ENCODE data around the gene TLX2. TPM values are rescaled to one million over a fixed set of nuclear protein-coding genes. Genes with fewer than 3 reads are reported as not detected.

Gene TLX2
- total and polyA plus RNA-seq, 2 experiments from 2014 or later, result 0.16 to 0.21 TPM

DNA sequence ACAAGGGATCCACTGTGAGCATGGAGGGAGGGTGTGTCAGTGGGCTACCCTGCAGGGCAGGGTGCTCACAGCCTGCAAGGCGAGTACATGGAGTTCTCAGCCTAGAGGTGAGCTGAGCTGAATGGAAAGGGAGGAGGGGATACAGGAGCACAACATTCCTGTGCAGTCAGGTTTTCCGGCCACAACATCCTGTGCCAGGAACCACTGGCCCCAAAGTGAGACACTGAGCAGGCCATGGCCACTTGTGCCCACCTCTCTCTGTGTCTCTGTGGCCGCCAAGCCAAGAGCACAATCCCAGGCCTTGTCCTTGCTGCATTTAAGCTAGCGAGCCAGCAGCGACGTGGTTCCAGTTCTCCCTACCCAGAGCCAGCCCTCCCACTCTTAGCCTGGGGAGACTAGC, 46.3 kb downstream of the TLX2 start:
- Histone ChIP-seq H3K27ac (ENCODE audit: low read depth) (no peak overlapping the region), H3K4me3 (no peak overlapping the region), H2AFZ (no peak overlapping the region), H3K4me1 (ENCODE audit: insufficient read depth) (peaks cover 10% of the 10 kb centered on the region), H3K4me2 (peak overlapping the region; percentile 36; the same call in 1 of the 2 replicates), H3F3A (replicated peaks; ENCODE audit: low read depth) (no peaks in the 10 kb centered on the region), H3K36me3 (ENCODE audit: insufficient read depth) (no peaks in the 10 kb centered on the region), H3K79me2 (replicated peaks; ENCODE audit: insufficient read depth) (no peaks in the 10 kb centered on the region), H3K9me2 (ENCODE audit: insufficient read depth) (no peaks in the 10 kb centered on the region), H3K27me3 (ENCODE audit: insufficient read depth) (peaks cover 45% of the 10 kb centered on the region), H4K20me1 (replicated peaks; ENCODE audit: insufficient read depth) (no peaks in the 10 kb centered on the region; the same call in 1 of the 2 replicates)
- H3K4me1 Mint-ChIP-seq, result peaks cover 19% of the 10 kb centered on the region
- no peak overlapping the region for H3K4me3 Mint-ChIP-seq
- H3K27ac Mint-ChIP-seq, result no peak overlapping the region
- no peaks in the 10 kb centered on the region for H3K9me3 Mint-ChIP-seq
- no peaks in the 10 kb centered on the region for H3K36me3 Mint-ChIP-seq (ENCODE audit: low read depth)
- TF ChIP-seq ZNF114 (CRISPR knock-in tag; IDR thresholded peaks at IDR 0.05), result no peak
- TF ChIP-seq EZH2phosphoT487 (IDR thresholded peaks at IDR 0.05; ENCODE audit: unreplicated experiment), result no peak
- TF ChIP-seq, protein P1, sequence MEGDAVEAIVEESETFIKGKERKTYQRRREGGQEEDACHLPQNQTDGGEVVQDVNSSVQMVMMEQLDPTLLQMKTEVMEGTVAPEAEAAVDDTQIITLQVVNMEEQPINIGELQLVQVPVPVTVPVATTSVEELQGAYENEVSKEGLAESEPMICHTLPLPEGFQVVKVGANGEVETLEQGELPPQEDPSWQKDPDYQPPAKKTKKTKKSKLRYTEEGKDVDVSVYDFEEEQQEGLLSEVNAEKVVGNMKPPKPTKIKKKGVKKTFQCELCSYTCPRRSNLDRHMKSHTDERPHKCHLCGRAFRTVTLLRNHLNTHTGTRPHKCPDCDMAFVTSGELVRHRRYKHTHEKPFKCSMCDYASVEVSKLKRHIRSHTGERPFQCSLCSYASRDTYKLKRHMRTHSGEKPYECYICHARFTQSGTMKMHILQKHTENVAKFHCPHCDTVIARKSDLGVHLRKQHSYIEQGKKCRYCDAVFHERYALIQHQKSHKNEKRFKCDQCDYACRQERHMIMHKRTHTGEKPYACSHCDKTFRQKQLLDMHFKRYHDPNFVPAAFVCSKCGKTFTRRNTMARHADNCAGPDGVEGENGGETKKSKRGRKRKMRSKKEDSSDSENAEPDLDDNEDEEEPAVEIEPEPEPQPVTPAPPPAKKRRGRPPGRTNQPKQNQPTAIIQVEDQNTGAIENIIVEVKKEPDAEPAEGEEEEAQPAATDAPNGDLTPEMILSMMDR (conservative IDR thresholded peaks at IDR 0.05; ENCODE audit: low read depth in 2 of 2), result no peak
- TF ChIP-seq, protein P2, sequence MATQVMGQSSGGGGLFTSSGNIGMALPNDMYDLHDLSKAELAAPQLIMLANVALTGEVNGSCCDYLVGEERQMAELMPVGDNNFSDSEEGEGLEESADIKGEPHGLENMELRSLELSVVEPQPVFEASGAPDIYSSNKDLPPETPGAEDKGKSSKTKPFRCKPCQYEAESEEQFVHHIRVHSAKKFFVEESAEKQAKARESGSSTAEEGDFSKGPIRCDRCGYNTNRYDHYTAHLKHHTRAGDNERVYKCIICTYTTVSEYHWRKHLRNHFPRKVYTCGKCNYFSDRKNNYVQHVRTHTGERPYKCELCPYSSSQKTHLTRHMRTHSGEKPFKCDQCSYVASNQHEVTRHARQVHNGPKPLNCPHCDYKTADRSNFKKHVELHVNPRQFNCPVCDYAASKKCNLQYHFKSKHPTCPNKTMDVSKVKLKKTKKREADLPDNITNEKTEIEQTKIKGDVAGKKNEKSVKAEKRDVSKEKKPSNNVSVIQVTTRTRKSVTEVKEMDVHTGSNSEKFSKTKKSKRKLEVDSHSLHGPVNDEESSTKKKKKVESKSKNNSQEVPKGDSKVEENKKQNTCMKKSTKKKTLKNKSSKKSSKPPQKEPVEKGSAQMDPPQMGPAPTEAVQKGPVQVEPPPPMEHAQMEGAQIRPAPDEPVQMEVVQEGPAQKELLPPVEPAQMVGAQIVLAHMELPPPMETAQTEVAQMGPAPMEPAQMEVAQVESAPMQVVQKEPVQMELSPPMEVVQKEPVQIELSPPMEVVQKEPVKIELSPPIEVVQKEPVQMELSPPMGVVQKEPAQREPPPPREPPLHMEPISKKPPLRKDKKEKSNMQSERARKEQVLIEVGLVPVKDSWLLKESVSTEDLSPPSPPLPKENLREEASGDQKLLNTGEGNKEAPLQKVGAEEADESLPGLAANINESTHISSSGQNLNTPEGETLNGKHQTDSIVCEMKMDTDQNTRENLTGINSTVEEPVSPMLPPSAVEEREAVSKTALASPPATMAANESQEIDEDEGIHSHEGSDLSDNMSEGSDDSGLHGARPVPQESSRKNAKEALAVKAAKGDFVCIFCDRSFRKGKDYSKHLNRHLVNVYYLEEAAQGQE (IDR thresholded peaks at IDR 0.05; ENCODE audit: unreplicated experiment), result no peak
- no peak for TF ChIP-seq JUNB (IDR thresholded peaks at IDR 0.05; ENCODE audit: unreplicated experiment)
- TF ChIP-seq, protein P3, sequence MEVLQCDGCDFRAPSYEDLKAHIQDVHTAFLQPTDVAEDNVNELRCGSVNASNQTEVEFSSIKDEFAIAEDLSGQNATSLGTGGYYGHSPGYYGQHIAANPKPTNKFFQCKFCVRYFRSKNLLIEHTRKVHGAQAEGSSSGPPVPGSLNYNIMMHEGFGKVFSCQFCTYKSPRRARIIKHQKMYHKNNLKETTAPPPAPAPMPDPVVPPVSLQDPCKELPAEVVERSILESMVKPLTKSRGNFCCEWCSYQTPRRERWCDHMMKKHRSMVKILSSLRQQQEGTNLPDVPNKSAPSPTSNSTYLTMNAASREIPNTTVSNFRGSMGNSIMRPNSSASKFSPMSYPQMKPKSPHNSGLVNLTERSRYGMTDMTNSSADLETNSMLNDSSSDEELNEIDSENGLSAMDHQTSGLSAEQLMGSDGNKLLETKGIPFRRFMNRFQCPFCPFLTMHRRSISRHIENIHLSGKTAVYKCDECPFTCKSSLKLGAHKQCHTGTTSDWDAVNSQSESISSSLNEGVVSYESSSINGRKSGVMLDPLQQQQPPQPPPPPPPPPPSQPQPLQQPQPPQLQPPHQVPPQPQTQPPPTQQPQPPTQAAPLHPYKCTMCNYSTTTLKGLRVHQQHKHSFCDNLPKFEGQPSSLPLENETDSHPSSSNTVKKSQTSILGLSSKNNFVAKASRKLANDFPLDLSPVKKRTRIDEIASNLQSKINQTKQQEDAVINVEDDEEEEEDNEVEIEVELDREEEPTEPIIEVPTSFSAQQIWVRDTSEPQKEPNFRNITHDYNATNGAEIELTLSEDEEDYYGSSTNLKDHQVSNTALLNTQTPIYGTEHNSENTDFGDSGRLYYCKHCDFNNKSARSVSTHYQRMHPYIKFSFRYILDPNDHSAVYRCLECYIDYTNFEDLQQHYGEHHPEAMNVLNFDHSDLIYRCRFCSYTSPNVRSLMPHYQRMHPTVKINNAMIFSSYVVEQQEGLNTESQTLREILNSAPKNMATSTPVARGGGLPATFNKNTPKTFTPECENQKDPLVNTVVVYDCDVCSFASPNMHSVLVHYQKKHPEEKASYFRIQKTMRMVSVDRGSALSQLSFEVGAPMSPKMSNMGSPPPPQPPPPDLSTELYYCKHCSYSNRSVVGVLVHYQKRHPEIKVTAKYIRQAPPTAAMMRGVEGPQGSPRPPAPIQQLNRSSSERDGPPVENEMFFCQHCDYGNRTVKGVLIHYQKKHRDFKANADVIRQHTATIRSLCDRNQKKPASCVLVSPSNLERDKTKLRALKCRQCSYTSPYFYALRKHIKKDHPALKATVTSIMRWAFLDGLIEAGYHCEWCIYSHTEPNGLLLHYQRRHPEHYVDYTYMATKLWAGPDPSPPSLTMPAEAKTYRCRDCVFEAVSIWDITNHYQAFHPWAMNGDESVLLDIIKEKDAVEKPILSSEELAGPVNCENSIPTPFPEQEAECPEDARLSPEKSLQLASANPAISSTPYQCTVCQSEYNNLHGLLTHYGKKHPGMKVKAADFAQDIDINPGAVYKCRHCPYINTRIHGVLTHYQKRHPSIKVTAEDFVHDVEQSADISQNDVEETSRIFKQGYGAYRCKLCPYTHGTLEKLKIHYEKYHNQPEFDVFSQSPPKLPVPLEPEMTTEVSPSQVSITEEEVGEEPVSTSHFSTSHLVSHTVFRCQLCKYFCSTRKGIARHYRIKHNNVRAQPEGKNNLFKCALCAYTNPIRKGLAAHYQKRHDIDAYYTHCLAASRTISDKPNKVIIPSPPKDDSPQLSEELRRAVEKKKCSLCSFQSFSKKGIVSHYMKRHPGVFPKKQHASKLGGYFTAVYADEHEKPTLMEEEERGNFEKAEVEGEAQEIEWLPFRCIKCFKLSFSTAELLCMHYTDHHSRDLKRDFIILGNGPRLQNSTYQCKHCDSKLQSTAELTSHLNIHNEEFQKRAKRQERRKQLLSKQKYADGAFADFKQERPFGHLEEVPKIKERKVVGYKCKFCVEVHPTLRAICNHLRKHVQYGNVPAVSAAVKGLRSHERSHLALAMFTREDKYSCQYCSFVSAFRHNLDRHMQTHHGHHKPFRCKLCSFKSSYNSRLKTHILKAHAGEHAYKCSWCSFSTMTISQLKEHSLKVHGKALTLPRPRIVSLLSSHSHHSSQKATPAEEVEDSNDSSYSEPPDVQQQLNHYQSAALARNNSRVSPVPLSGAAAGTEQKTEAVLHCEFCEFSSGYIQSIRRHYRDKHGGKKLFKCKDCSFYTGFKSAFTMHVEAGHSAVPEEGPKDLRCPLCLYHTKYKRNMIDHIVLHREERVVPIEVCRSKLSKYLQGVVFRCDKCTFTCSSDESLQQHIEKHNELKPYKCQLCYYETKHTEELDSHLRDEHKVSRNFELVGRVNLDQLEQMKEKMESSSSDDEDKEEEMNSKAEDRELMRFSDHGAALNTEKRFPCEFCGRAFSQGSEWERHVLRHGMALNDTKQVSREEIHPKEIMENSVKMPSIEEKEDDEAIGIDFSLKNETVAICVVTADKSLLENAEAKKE (CRISPR knock-in tag; IDR thresholded peaks at IDR 0.05), result no peak
- no peak for TF ChIP-seq CREB1 (CRISPR knock-in tag; IDR thresholded peaks at IDR 0.05; ENCODE audit: low read depth)
- no peak for TF ChIP-seq EZH2 (IDR thresholded peaks at IDR 0.05; ENCODE audit: low read depth, unreplicated experiment)
- no peak for TF ChIP-seq ZNF331 (CRISPR knock-in tag; IDR thresholded peaks at IDR 0.05; ENCODE audit: low read depth)
- no peak for TF ChIP-seq STAT1 (IDR thresholded peaks at IDR 0.05; ENCODE audit: unreplicated experiment)
- no peak for TF ChIP-seq POLR2AphosphoS5 (IDR thresholded peaks at IDR 0.05; ENCODE audit: low read depth)
- TF ChIP-seq NANOG (IDR thresholded peaks at IDR 0.05; ENCODE audit: borderline replicate concordance), result no peak
- TF ChIP-seq, protein P4, sequence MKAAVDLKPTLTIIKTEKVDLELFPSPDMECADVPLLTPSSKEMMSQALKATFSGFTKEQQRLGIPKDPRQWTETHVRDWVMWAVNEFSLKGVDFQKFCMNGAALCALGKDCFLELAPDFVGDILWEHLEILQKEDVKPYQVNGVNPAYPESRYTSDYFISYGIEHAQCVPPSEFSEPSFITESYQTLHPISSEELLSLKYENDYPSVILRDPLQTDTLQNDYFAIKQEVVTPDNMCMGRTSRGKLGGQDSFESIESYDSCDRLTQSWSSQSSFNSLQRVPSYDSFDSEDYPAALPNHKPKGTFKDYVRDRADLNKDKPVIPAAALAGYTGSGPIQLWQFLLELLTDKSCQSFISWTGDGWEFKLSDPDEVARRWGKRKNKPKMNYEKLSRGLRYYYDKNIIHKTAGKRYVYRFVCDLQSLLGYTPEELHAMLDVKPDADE (IDR thresholded peaks at IDR 0.05), result no peak
- ATAC-seq (peak; percentile 19), DNase-seq (ENCODE audit: low spot score) (peak; percentile 26)
- peaks cover 38% of the 10 kb centered on the region for H3K27me3 Mint-ChIP-seq (ENCODE audit: insufficient read depth, low read depth, poor library complexity)
